H9 (cell line): ENCODE data around the gene NAB2. TPM values are rescaled to one million over a fixed set of nuclear protein-coding genes. Genes with fewer than 3 reads are reported as not detected.
A peak's percentile ranks its signal among the peaks of the same experiment; 100 is the strongest.

Source experiments
- DNase-seq: peaks from one replicate; pipeline ENCODE4 v3.0.0-alpha.2; 2017
- H2AFZ ChIP-seq: one replicate; pipeline ENCODE4 v1.6.1; 2013; ENCODE audit warnings: mild to moderate bottlenecking, low read length, control low read depth, moderate library complexity
- H2AK5ac ChIP-seq: 2 replicates; pipeline ENCODE4 v1.6.1; 2013; ENCODE audit warnings: low read length, control low read depth, mixed read lengths; ENCODE audit not compliant: insufficient read length
- H2BK120ac ChIP-seq: one replicate; pipeline ENCODE4 v1.6.1; 2013; ENCODE audit warnings: low read depth, mild to moderate bottlenecking, low read length, control low read depth, inconsistent platforms; ENCODE audit not compliant: poor library complexity, severe bottlenecking
- H2BK12ac ChIP-seq: 2 replicates; pipeline ENCODE4 v1.6.1; 2013; ENCODE audit warnings: low read length, control low read depth, mixed read lengths, low read depth; ENCODE audit not compliant: insufficient read length
- H2BK15ac ChIP-seq: 2 replicates; pipeline ENCODE4 v1.6.1; 2013; ENCODE audit warnings: low read depth, low read length, control low read depth
- H2BK20ac ChIP-seq: one replicate; pipeline ENCODE4 v1.6.1; 2013; ENCODE audit warnings: low read depth, mild to moderate bottlenecking, low read length, control low read depth, inconsistent platforms; ENCODE audit not compliant: poor library complexity, severe bottlenecking
- H2BK5ac ChIP-seq: 2 replicates; pipeline ENCODE4 v1.6.1; 2013; ENCODE audit warnings: low read length, control low read depth, mixed read lengths; ENCODE audit not compliant: insufficient read length
- H3K14ac ChIP-seq: 2 replicates; pipeline ENCODE4 v1.6.1; 2013; ENCODE audit warnings: low read length, control low read depth; ENCODE audit not compliant: insufficient read depth
- H3K18ac ChIP-seq: 2 replicates; pipeline ENCODE4 v1.6.1; 2013; ENCODE audit warnings: low read depth, mild to moderate bottlenecking, mixed read lengths, low read length, control low read depth; ENCODE audit not compliant: insufficient read length
- H3K23ac ChIP-seq: 2 replicates; pipeline ENCODE4 v1.6.1; 2013; ENCODE audit warnings: low read length, control low read depth, mixed read lengths, low read depth; ENCODE audit not compliant: insufficient read length
- H3K23me2 ChIP-seq: 2 replicates; pipeline ENCODE4 v1.6.1; 2013; ENCODE audit warnings: low read depth, mild to moderate bottlenecking, mixed read lengths, low read length, control low read depth; ENCODE audit not compliant: insufficient read length, poor library complexity, severe bottlenecking
- H3K27ac ChIP-seq: 2 replicates; pipeline ENCODE4 v1.5.1; 2013; ENCODE audit warnings: low read length, control low read depth, mixed read lengths, low read depth; ENCODE audit not compliant: insufficient read length
- H3K27me3 ChIP-seq: 2 replicates; pipeline ENCODE4 v1.6.1; 2013; ENCODE audit warnings: low read length, control low read depth, inconsistent platforms; ENCODE audit not compliant: insufficient read depth
- H3K4ac ChIP-seq: 2 replicates; pipeline ENCODE4 v1.6.1; 2013; ENCODE audit warnings: low read depth, mild to moderate bottlenecking, control low read depth, inconsistent platforms, low read length, moderate library complexity
- H3K4me1 ChIP-seq: 2 replicates; pipeline ENCODE4 v1.6.1; 2013; ENCODE audit warnings: low read length, control low read depth, inconsistent platforms; ENCODE audit not compliant: insufficient read depth
- H3K4me2 ChIP-seq: 2 replicates; pipeline ENCODE4 v1.6.1; 2013; ENCODE audit warnings: low read length, control low read depth, mixed read lengths; ENCODE audit not compliant: insufficient read length, insufficient read depth
- H3K56ac ChIP-seq: 2 replicates; pipeline ENCODE4 v1.6.1; 2013; ENCODE audit warnings: low read depth, mild to moderate bottlenecking, mixed read lengths, low read length, control low read depth; ENCODE audit not compliant: insufficient read length
- H3K79me1 ChIP-seq: 2 replicates; pipeline ENCODE4 v1.6.1; 2013; ENCODE audit warnings: low read depth, mild to moderate bottlenecking, moderate library complexity, low read length, control low read depth, inconsistent platforms; ENCODE audit not compliant: insufficient read depth, poor library complexity, severe bottlenecking
- H3K79me2 ChIP-seq: 2 replicates; pipeline ENCODE4 v1.6.1; 2013; ENCODE audit warnings: low read length, control low read depth, inconsistent platforms; ENCODE audit not compliant: insufficient read depth
- H3K9ac ChIP-seq: 2 replicates; pipeline ENCODE4 v1.6.1; 2013; ENCODE audit warnings: low read length, control low read depth, mixed read lengths; ENCODE audit not compliant: insufficient read length; ENCODE audit errors: extremely low read depth
- H3K9me3 ChIP-seq: one replicate; pipeline ENCODE4 v1.6.1; 2013; ENCODE audit warnings: low read depth, low read length, inconsistent platforms; ENCODE audit not compliant: control insufficient read depth
- H3T11ph ChIP-seq: one replicate; pipeline ENCODE4 v1.6.1; 2013; ENCODE audit warnings: mild to moderate bottlenecking, low read length, control low read depth, inconsistent platforms
- H4K20me1 ChIP-seq: one replicate; pipeline ENCODE4 v1.6.1; 2013; ENCODE audit not compliant: control insufficient read depth, insufficient read length, insufficient read depth
- H4K5ac ChIP-seq: 2 replicates; pipeline ENCODE4 v1.6.1; 2013; ENCODE audit warnings: low read depth, mild to moderate bottlenecking, mixed read lengths, low read length, control low read depth; ENCODE audit not compliant: insufficient read length
- H4K8ac ChIP-seq: replicated peaks from 2 replicates; pipeline ENCODE4 v1.6.1; 2013; ENCODE audit warnings: low read length, control low read depth, mixed read lengths, low read depth; ENCODE audit not compliant: insufficient read length
- H4K91ac ChIP-seq: 2 replicates; pipeline ENCODE4 v1.6.1; 2013; ENCODE audit warnings: low read depth, mild to moderate bottlenecking, moderate library complexity, mixed read lengths, low read length, control low read depth; ENCODE audit not compliant: insufficient read length
- H3K27ac Mint-ChIP-seq, 3 experiments: 2 replicates in 2 of 3; 3 replicates in 1 of 3; pipeline ENCODE4 v1.8.0; 2020 to 2021; ENCODE audit warnings: mixed read lengths in 3 of 3, mild to moderate bottlenecking in 1 of 3, moderate library complexity in 1 of 3
- H3K27me3 Mint-ChIP-seq: 2 replicates; pipeline ENCODE4 v1.8.0; 2021; ENCODE audit warnings: low read depth, mild to moderate bottlenecking, moderate library complexity, mixed read lengths
- H3K36me3 Mint-ChIP-seq, 3 experiments: 2 replicates in 2 of 3; 3 replicates in 1 of 3; pipeline ENCODE4 v1.8.0; 2020 to 2021; ENCODE audit warnings: low read depth in 3 of 3, mixed read lengths in 3 of 3; ENCODE audit not compliant: insufficient read depth in 1 of 3
- H3K4me1 Mint-ChIP-seq, 2 experiments: 2 replicates each; pipeline ENCODE4 v1.8.0; 2020; ENCODE audit warnings: mixed read lengths in 2 of 2
- H3K4me3 Mint-ChIP-seq, 2 experiments: 2 replicates in 1 of 2; 3 replicates in 1 of 2; pipeline ENCODE4 v1.8.0; 2020 to 2021; ENCODE audit warnings: mild to moderate bottlenecking in 2 of 2, mixed read lengths in 2 of 2, moderate library complexity in 1 of 2
- H3K9me3 Mint-ChIP-seq, 2 experiments: 2 replicates in 1 of 2; 3 replicates in 1 of 2; pipeline ENCODE4 v1.8.0; 2020; ENCODE audit warnings: mild to moderate bottlenecking in 2 of 2, mixed read lengths in 2 of 2, moderate library complexity in 1 of 2
- CTCF ChIP-seq: fragments of 200-600 bp; sonication (generic); conservative IDR thresholded peaks from 3 replicates; pipeline ENCODE4 v1.8.0; 2021; ENCODE audit warnings: antibody characterized with exemption, mild to moderate bottlenecking
- WGBS: extraction: QIAGEN DNeasy Blood & Tissue Kit; methylation state at CpG from one replicate; pipeline ENCODE4 v1.1.7; 2013; ENCODE audit warnings: missing lambda C conversion rate, low lambda C conversion rate, mixed read lengths; ENCODE audit not compliant: insufficient read length; ENCODE audit errors: extremely low coverage; 5-methylcytosine and 5-hydroxymethylcytosine counted together
- total RNA-seq: library from RNA; stranded (reverse); gene quantifications from 2 replicates; pipeline ENCODE4 v1.2.1, GENCODE V29; 2021

NAB2 gene
- total RNA-seq, 1 experiment from 2014 or later: 67.8 TPM

DNA sequence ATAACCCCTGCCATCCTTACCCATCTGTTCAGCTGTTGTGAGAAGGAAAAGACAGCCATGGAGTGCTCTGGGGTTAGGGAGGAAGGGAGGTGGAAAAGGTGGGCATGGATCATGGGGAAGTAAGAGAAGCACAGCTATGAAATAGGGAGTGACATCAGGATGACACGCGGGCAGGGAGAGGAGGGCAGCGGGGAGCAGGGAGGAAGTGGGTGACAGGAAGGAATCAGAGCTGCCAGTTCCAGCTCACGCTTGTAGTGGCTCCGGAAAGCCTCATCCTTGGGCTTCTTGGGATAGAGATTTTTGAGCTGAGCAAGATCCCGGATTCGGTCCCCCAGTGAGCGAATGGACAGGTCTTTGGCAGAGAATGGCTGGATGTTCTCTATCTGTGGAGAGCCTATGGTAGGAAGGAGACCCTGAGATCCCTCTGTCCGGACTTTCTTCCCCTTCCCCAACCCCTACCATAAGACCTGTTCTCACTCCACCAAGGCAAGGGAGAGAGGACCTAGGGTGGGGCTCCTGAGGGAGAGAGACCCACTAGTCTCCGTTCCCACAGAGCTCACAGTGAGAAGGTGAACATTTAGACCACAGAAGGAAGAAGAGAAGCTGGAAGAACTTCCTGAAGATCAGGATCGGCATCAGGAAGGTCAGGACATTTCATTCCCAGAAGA is 10.3 kb downstream of the NAB2 start:
- Histone ChIP-seq H3K4me1 (no peaks in the 10 kb centered on the region), H2AK5ac (no peak overlapping the region), H4K91ac (no peak overlapping the region), H3K4ac (no peak overlapping the region), H3K27ac (no peak overlapping the region), H3K9ac (no peak overlapping the region), H2BK120ac (no peak overlapping the region), H2BK5ac (no peak overlapping the region), H4K20me1 (no peaks in the 10 kb centered on the region), H3K4me2 (no peak overlapping the region), H2BK12ac (no peak overlapping the region), H3K18ac (no peak overlapping the region), H4K5ac (no peak overlapping the region), H3K27me3 (no peaks in the 10 kb centered on the region), H3K79me2 (no peaks in the 10 kb centered on the region), H3K23ac (no peak overlapping the region), H3K56ac (no peak overlapping the region), H2AFZ (no peak overlapping the region), H3K14ac (no peak overlapping the region), H3K79me1 (no peaks in the 10 kb centered on the region), H3K23me2 (no peaks in the 10 kb centered on the region), H3T11ph (no peak overlapping the region), H4K8ac (no peak overlapping the region), H3K9me3 (no peaks in the 10 kb centered on the region), H2BK20ac (no peak overlapping the region), H2BK15ac (no peak overlapping the region)
- Mint-ChIP-seq H3K9me3 (no peaks in the 10 kb centered on the region), H3K36me3 (peaks cover 5 to 64% (median 56%) of the 10 kb centered on the region in 3 experiments), H3K27ac (no peak overlapping the region; a peak in 1 of 7 replicates), H3K4me1 (peaks cover 17 to 19% of the 10 kb centered on the region in 2 experiments), H3K4me3 (0 out of 5 replicates have a peak overlapping the region, but pooled peaks of 1 of the 2 experiments have one; percentile 25), H3K27me3 (no peaks in the 10 kb centered on the region; the same call in 1 of the 2 replicates)
- DNase-seq: no peak
- no peak for TF ChIP-seq CTCF
- no CpG with 5 or more reads among the region's 11 CpGs for WGBS
